ENCODE data around the gene BCL7C.
A peak's percentile ranks its signal among the peaks of the same experiment; 100 is the strongest.

DNA sequence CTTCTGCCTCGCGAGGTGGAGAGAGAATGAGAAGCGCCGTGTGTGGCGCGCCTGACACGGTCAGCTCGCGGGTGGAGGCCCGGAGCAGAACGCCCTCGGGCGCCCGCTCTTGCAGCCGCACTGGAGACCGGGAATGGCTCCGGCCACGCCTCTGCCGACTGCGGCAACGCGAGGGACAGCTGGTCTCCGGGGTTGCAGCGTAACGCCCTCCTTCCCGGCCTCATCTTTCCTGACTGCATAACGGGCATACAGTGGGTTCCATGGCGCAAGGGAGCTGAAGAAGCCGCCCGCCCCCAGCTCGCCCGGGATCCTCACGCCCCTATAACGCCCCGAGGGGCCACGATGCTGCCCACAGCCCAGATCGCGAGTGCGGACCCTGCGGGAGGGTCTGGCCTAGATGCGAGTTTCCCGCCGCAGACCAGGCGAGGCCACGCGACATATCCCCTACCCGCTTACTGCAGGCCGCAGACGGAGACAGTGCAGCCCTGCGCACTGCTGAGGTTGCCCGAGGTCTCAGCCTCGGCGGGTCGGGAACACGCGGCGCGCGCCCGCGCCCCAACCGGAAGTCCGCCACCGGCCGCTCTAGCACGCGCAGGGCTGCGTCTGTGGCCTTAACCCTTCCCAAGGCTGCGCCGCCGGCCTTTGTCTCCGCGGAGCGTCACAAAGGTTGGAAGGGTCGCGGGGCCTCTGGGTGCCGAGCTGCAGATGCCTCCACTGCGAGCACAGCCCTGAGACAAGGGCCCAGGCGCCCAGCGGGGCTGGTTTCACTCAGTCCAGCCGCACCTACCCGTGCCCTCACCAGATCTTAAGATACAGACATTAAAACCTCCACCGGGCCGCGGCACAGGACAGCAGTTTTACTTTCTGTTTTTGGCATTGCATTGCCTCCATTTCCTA lies 18.8 kb downstream of the BCL7C start:
- TF ChIP-seq, protein P1, sequence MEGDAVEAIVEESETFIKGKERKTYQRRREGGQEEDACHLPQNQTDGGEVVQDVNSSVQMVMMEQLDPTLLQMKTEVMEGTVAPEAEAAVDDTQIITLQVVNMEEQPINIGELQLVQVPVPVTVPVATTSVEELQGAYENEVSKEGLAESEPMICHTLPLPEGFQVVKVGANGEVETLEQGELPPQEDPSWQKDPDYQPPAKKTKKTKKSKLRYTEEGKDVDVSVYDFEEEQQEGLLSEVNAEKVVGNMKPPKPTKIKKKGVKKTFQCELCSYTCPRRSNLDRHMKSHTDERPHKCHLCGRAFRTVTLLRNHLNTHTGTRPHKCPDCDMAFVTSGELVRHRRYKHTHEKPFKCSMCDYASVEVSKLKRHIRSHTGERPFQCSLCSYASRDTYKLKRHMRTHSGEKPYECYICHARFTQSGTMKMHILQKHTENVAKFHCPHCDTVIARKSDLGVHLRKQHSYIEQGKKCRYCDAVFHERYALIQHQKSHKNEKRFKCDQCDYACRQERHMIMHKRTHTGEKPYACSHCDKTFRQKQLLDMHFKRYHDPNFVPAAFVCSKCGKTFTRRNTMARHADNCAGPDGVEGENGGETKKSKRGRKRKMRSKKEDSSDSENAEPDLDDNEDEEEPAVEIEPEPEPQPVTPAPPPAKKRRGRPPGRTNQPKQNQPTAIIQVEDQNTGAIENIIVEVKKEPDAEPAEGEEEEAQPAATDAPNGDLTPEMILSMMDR (IDR thresholded peaks at IDR 0.05), result peak in 1 of 3 donors; percentile 61
- TF ChIP-seq POLR2A (IDR thresholded peaks at IDR 0.05), result no peak

Measured in lower leg skin (tissue), 3 donors.